Amniotic epithelial cell (primary cell): ENCODE data around the gene ZBTB20.
A peak's percentile ranks its signal among the peaks of the same experiment; 100 is the strongest.

Experiments used
- DNase-seq: peaks from one replicate; pipeline ENCODE4 v3.0.0-alpha.2; 2010; ENCODE audit warnings: low read depth

The ZBTB20 gene

DNA sequence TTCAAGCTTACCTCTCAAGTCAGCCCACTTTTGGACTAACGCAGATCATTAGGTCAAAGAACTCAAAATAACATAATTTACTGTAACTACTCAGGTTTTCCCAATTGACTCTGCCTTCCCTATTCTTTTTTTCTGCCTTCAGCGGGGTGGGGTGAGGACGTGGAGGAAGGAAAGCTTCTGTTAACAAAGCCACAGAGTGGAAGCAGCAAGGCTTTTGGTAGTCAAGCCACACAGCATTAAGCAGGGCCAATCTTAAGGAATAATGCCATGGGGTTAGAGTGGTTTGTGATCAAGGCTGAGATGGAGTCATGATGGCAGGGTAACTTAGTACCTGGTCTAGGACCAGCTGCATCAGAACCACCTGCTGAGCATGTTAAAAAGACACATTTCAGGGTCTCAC lies 575.7 kb downstream of the ZBTB20 start:
- DNase-seq = no peak

DNA sequence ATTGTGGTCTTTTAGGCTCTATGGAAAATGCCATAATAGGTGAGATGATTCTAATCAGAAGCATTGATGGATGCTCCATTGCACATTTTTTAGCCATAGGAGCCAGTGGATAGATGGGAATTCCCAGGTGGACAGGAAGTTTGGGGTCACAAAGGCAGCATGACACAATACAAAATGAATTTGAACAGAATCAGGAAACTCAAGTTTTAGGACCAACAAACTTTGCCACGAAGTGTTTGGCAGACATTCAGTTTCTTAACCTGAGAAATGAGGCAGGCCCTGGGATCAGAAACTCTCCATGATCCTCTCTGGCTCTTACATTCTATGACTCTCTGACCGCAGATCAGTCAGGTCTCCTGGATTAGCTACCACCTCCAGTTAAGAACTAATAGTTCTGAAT lies 577.9 kb downstream of the ZBTB20 start:
- DNase-seq = no peak

DNA sequence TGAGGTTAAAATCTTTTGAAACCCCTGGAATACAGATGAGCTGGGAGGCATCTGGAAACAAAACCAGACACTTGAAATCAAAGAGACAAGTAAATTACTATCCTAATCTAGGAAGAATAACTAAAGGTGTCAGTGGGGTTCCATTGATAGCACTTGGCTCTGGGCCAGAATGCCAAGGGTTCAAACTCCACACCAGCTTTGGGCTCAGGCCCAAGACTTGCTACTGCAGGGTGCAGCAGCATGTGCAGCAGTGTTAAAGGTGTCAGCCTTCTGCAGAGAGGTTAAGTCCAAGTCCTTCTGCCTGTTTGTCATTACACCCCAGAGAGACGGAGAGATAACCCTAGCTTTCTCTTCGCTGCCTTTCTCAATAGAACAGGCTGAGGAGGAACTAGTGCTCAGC lies 579.3 kb downstream of the ZBTB20 start:
- DNase-seq = no peak

DNA sequence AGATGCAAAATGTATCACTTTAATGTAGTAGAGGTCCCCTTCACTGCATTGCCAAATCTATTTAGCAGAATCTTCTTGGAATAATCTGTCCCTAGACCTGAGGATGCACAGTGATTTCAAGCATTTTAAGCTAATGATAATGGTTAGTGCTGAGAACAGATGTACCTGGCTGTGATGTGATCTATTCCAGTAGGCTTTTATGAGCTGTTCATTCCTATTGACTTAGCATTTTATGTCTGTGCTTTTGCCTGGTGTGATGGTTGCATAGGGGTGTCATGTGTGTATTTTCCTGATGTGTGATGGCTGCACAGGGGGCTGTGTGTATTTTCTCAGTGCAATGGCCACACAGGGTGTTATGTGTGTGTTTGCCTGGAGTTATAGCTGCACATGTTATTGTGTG lies 580.3 kb downstream of the ZBTB20 start:
- no peak for DNase-seq

DNA sequence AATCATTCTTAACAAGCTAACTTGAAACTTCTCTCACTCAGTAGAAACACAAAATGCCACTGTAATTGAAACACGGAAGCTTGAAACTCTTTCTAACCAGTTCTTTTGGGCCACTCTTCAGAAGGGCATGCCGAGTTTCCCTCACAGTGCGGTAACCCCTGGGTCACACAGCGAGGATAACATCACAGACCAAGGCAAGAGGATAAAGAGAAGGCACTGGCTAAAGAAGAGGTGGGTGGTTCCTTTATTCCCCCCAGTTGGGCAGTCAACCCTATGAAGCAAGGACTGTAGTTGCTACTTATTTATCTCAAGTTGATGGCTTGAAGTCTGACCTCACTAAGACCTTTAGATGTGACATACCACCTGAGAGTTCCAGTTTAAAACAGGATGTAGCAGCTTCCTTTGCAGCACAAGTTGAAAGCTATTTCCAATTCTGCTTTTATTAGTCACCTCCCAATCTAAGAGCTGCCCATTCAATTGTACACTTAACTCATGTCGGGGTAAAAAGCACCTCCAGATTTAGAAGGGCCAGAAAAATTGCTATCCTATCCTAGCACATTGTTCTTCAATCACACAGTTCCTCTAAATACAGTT lies 580.8 kb downstream of the ZBTB20 start:
- no peak for DNase-seq

DNA sequence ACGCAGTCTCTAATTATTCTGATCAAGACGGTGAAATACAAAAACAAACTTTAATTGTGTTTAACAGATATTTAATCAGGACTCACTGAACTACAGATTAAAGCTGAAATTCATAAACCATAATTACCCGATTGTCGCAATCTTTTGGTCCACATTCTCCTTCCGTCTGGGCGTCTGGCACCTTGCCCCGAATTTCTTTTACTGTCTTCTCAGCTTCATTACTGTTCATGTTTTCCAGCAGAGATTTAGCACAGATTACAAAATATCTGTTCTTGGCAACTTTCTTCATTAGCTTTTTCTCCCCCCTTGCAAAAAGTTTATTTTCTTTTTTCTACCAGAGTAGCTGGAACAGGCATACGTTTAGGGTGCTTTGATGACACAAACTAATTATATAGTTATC lies 581.9 kb downstream of the ZBTB20 start:
- DNase-seq = no peak

DNA sequence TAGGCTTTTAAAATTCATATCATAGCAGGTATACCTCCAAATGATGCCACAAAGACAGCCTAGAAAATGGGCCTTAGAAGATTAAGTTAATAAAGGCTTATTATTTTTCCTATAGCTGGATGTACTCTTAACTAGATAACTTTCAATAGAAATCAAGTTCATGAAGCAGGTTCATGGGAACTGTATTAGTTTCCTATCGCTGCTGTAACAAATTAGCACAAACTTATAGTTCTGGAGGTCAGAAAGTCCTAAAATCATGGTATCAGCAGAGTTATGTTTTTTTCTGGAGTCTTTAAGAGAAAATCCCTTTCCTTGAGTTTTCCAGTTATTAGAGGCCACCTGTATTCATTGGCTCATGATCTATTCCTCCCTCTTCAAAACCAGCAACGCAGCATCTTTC lies 583.4 kb downstream of the ZBTB20 start:
- no peak for DNase-seq

DNA sequence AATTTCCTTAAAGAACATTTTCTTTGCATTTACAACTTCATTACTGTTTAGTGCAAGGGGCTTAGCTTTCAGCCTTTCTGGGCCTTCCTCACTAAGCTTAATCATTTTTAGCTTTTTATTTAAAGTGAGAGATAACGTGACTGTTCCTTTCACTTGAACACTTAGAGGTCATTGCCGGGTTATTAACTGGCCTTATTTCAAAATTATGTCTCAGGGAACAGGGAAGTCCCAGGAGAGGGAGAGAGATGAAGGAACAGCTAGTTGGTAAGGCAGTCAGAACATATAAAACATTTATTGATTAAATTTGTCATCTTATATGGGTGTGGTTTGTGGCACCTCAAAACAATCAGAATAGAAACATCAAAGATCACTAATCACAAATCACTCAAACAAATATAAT lies 584.5 kb downstream of the ZBTB20 start:
- DNase-seq = no peak

DNA sequence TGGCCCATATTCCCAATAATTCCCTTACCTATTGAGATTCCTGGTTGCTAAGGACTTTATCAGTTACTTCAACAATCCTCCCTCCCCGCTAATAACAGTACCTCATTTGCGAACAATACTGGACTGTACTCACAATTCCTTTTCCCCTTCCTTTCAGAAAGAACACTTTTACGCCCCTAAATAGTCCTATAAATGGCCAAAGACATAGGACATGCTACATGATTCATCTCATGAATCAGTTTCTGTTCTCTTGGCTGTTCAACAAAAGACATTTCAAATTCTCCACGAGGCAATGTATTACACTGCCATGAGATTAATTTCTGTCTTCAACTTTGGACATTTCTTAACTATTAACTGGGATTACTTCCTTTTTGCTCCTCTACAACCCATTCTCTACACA lies 588.8 kb downstream of the ZBTB20 start:
- DNase-seq = peak; percentile 42

DNA sequence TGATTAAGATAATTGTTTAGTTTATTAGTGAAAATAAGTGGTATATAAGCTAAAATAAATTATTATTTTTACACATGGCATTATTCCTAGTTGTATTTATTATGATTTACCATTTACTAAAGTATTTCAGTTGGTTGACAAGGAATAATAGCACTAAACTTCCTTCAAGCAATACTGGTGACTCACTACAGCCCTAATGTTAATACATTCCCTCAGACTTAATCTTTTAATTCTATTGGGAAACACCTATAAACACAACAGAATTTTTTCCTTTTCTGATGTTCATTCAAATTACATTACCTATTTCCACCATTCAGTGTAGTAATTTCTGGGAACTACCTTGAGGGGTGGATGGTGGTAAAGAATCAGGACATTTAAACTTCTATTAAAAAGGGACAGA lies 589.3 kb downstream of the ZBTB20 start:
- DNase-seq = peak; percentile 63

DNA sequence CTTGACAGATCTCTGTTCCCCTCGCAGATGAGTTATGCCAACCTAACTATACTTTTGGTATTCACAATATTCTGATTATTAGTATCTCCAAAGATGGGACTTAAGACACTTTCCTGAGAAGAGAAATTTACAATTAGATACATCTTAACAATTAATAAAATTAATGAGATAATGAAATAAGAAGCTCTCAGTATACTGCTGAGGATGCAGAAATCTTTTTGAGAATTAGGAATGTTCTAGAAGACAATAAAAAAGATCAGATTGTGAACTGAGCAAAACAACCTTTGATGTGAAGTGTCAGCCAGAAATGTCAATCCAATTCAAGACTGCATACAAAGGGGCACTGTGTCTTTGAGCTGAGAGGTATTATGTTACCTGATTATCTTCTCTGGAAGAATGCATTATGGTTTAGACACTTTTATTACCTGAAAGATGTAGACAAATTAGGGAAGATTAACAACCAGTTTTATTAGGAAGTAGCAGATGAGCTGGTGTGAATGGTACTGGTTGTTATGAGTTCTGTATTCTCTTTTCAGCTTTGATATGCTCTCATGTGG lies 590.4 kb downstream of the ZBTB20 start:
- no peak for DNase-seq

DNA sequence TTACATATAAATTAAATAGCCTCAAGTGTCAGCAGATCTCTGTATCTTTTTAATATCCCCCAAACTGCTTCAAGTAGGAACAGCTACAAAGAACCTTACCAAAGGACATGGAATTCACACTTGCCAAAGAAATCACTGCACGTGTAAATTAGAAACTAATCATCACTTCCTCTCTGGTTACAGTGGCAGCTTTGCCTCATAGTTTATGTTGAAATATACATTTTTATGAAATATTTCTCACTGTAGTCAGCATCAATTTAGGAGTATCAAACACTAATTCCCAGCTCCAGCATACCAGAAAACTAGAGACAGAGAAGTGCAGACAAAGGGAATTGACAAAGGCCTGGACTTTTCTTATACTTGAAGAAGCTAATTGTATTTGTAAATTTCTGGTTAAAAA lies 592.4 kb downstream of the ZBTB20 start:
- DNase-seq = no peak

DNA sequence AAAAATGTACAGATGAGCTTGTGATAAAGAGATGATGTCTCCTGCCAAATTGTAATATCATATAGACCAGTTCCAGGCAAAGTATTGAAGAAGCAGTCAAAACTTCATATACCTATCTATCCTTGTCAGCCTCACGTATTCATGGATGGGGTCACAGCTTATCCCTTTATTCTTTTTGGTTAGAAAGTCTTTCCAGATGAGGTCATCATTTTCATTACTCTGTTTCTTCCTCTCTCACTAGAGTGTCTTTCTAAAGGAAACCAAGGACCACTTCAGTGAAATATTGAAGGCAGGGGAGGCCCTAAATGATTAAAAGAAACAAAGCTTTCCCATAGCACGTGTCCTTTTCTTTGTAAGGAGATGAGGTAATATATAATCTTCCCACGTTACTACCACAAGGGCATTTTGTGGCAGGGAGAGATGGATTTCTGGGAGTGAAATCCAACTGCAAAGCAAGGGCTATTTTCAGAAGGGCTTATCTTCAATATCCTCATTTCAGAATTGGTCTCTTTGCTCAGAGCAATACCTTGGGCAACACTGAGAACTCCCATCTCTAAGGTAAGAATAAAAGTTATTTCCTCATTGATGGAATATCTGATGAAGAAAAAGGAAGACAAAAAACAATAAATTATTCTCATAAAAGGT lies 593.0 kb downstream of the ZBTB20 start:
- DNase-seq = peak; percentile 48

DNA sequence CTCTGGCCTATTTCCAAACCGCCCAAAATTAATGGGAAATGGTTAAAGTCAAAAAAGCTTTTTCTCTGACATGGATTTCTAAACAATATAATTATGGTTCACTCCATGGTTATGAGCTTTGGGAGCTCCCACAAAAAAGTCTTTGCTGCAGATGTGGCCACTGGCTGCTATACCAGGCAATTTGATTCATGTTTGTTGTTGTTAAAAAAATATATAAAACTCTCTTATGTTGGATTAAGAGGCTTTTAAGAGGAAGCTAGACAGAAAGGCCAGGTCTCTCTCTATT lies 594.6 kb downstream of the ZBTB20 start:
- DNase-seq = no peak

DNA sequence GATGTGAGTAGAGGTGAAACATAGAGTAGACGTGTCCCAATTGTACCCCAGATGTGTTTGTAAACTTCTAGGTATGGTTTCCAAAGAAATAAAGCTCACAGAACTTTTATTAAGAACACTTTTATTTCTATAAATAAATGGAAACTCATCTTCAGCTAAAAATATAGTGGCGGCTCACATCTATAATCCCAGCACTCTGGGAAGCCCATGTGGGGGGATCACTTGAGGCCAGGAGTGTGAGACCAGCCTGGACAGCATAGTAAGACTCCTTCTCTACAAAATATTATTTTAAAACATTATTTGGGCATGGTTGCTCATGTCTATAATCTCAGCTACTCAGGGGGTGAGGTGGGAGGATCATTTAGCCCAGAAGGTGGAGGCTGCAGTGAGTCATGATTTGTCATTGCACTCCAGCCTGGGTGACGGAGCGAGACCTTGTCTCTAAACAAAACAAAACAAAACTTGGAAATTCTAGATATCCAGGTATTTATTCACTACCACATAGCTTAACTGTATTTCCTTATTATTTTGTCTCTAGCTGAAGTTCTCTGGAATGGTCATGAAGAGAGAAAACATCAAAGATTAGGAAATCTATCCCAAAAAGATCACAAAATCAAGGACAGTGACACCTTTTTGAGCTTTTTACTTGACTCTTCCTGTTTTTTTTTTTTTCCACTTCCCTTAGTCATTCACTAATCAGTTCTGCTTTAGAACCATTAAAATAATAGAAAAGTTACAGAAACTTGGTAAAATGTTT lies 595.1 kb downstream of the ZBTB20 start:
- DNase-seq = peak; percentile 65

DNA sequence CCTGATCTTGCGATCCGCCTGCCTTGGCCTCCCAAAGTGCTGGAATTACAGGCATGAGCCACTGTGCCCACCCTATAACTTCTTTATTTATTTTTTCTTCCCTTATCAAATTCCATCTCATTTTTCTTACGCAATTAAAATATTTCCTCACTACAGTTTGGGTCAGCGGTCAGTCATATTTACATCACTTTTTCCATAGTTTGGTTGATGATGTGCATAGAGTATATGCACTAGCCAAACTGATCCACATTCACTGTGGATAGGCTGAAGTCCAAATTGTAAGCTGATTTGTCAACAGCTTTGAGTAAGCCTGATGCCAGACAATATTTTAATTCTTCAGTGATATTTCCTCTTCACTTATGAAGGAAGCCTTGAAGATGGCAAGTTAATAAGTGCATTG lies 596.9 kb downstream of the ZBTB20 start:
- DNase-seq = peak; percentile 89

DNA sequence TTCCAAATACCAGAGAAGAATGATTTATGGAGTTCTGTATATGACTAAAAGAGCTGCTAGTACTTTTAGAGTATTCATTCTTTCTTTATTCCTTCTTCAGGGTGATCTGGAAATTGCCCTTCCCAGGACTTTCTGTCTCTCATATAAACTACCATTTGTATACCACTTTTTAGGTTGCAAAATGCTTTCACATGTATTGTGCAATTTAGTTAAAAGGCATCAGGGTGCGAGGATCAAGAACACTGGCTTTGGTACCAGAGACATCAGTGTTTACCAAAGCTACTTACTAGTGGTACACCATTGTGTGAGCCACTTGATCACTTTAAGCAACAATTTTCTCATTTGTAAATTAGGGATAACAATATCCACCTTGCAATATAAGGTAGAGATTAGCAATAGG lies 601.9 kb downstream of the ZBTB20 start:
- peak; percentile 38 for DNase-seq

DNA sequence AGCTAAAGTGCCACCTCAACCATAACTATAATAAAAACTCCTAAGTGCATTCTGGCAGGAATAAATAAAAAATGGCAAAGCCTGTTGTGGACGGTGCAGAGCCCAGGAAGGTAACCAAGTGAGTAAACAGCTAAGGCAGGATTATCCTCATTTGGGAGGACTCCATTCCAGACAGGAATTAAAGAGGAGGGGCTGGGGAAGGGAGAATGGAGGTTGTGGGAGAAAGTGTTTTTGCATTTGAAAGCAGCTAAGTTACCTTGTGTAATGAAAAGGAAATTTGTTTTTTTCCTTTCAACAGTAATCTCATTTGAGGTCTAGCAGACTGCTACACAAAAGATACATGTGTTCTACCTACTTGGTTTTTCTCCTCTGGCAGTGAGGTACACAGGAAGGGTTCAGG lies 604.7 kb downstream of the ZBTB20 start:
- no peak for DNase-seq

DNA sequence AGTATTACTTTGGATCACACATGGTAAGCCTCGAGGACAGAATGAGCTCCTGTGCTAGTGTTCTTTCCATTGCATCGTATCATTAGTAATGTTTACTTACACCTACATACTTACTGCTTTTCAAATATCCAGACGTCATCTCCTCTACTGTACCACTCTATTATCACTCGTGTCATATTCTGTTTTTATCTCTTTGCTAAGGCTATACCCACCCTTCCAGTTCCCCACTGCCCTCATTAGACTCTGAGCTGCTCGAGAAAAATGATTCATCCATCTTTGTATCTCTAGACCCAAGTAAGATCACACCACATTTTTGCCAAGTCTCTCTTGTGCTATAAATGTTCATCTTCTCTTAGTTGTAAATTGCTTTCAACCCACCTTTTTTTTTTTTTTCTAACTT lies 607.6 kb downstream of the ZBTB20 start:
- DNase-seq = no peak

DNA sequence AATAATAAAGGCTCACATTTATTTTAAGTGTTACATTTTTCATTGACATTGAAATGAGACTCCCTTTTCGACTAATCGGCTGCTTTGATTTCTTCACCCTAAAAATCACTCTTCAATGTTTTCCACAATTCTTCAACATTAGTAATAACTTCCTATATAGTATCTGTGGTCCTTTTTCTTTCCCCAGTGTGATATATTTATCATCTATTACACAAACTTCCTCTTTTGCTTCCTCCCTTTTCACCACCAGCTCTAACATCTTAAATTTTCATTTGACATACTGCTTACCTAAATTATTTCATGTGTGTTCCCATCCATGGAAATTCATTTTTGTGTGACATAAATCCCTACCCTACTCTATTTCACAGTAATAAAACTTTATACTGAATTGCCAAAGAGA lies 608.9 kb downstream of the ZBTB20 start:
- no peak for DNase-seq

DNA sequence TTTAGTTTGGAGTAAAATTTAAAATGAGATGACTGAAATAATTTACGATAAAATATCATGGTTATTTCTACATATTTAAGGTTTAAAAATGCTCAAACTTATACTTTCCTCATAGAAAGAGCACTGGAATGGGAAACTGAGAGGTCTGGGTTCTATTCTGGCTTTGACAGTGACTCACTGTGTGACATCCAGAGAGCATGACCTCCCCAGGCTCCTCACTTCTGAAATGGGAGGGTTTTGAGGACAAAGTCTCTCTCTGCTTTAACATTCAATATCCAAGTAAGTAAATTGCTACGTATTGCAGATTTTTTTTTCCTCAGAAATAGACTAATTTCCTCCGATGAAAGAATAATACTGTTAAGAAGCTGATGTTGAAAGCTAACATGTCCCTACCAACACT lies 618.6 kb downstream of the ZBTB20 start:
- DNase-seq = no peak

DNA sequence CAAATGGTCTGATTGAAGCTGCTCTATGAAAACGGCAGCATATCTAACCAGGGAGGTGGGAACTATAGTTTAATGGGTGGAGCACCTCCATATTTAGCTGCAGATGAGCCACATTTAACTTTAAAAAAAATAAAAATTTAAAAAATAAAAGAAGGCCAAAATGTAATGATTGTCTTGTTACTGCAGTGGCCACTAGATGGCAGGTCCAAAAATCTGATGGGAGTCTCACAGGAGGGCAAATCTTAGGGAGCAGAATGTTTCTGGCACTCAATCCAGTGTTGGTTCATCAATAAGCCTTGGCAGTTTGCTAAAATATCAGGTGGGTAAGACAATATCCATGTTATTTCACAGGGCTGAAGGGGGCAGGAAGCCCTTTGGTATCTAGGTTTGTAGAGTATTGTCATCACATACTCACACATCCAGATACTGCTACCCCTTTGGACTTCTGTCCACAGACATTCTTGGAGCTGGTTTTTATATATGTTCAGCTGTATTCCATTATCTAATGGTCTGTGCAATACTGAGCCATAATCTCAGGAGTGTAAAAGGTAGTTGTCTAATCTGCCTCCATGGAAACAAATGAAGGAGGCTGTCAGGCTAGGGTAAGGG lies 619.9 kb downstream of the ZBTB20 start:
- peak; percentile 11 for DNase-seq

DNA sequence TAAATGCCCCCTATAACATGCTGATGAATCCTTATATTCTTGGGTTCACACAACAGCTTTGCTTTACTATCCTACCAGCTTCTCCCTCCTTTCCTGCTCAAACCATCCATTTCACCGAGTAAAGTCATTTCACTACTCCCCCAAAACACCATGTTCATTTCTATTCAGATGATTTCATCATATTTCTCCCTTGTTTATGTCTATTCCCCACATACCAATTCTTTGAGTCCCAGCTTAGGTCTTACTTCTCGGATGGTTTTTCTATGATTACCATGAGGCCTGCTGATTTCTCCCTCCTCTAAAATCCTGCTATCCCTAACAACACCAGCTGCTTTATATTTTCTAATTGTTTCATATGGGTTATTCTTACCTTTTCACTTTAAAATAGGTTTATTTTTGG lies 621.8 kb downstream of the ZBTB20 start:
- peak; percentile 78 for DNase-seq
